ENCODE data around the gene DES. TPM values are rescaled to one million over a fixed set of nuclear protein-coding genes. Genes with fewer than 3 reads are reported as not detected.

Gene DES
- polyA plus RNA-seq, 1 donor from 2014 or later = not detected

GRCh38 chr2:219472629-219473187, 54.5 kb downstream of the DES start:
- peaks cover 2% of the 10 kb centered on the region for H3K36me3 Mint-ChIP-seq
- no peaks in the 10 kb centered on the region for H3K4me1 Mint-ChIP-seq
- H3K9me3 Mint-ChIP-seq = no peaks in the 10 kb centered on the region
- no peak overlapping the region for H3K4me3 Mint-ChIP-seq
- H3K27ac Mint-ChIP-seq = no peak overlapping the region
- peaks cover 31% of the 10 kb centered on the region for H3K27me3 Mint-ChIP-seq

GRCh38 chr2:219473511-219473910, 55.3 kb downstream of the DES start:
- no peak overlapping the region for H3K4me3 Mint-ChIP-seq
- no peaks in the 10 kb centered on the region for H3K9me3 Mint-ChIP-seq
- H3K4me1 Mint-ChIP-seq = no peaks in the 10 kb centered on the region
- no peak overlapping the region for H3K27ac Mint-ChIP-seq
- peaks cover 2% of the 10 kb centered on the region for H3K36me3 Mint-ChIP-seq
- peaks cover 31% of the 10 kb centered on the region for H3K27me3 Mint-ChIP-seq

GRCh38 chr2:219474285-219475060, 56.3 kb downstream of the DES start:
- Mint-ChIP-seq H3K4me3 (no peak overlapping the region), H3K4me1 (no peaks in the 10 kb centered on the region), H3K27me3 (peaks cover 33% of the 10 kb centered on the region), H3K27ac (no peak overlapping the region), H3K36me3 (peaks cover 2% of the 10 kb centered on the region), H3K9me3 (no peaks in the 10 kb centered on the region)

GRCh38 chr2:219475278-219475677, 57.1 kb downstream of the DES start:
- H3K27ac Mint-ChIP-seq = no peak overlapping the region
- H3K9me3 Mint-ChIP-seq = no peaks in the 10 kb centered on the region
- H3K4me3 Mint-ChIP-seq = no peak overlapping the region
- no peaks in the 10 kb centered on the region for H3K4me1 Mint-ChIP-seq
- H3K27me3 Mint-ChIP-seq = peaks cover 33% of the 10 kb centered on the region
- H3K36me3 Mint-ChIP-seq = peaks cover 1% of the 10 kb centered on the region

GRCh38 chr2:219475697-219476651, 57.8 kb downstream of the DES start:
- Mint-ChIP-seq H3K4me1 (no peaks in the 10 kb centered on the region), H3K9me3 (no peaks in the 10 kb centered on the region), H3K27me3 (peaks cover 31% of the 10 kb centered on the region), H3K36me3 (no peaks in the 10 kb centered on the region), H3K4me3 (no peak overlapping the region), H3K27ac (peak overlapping the region in 1 of 3 donors; percentile 43)

Other genes with a start within 250 kb of the DES start
- gene SLC23A3, start 248.3 kb upstream of the DES start, polyA plus RNA-seq = 0.63 TPM
- gene CNPPD1, start 241.5 kb upstream of the DES start, polyA plus RNA-seq = 151 TPM
- gene RETREG2, start 240.1 kb upstream of the DES start, polyA plus RNA-seq = 55.6 TPM
- gene ZFAND2B, start 211.6 kb upstream of the DES start, polyA plus RNA-seq = 64.8 TPM
- 1.2 TPM for gene ABCB6, start 199.4 kb upstream of the DES start, polyA plus RNA-seq
- 19.6 TPM for gene ATG9A, start 188.7 kb upstream of the DES start, polyA plus RNA-seq
- 31.1 TPM for gene ANKZF1, start 188.6 kb upstream of the DES start, polyA plus RNA-seq
- not detected for gene GLB1L, start 172.9 kb upstream of the DES start, polyA plus RNA-seq
- gene STK16, start 172.9 kb upstream of the DES start, polyA plus RNA-seq = 17.9 TPM
- gene TUBA4B, start 165.1 kb upstream of the DES start, polyA plus RNA-seq = not detected
- 229 TPM for gene TUBA4A, start 164.5 kb upstream of the DES start, polyA plus RNA-seq
- gene DNAJB2, start 139.0 kb upstream of the DES start, polyA plus RNA-seq = 7.8 TPM
- gene PTPRN, start 109.0 kb upstream of the DES start, polyA plus RNA-seq = not detected
- gene RESP18, start 85.6 kb upstream of the DES start, polyA plus RNA-seq = not detected
- 49.9 TPM for gene DNPEP, start 30.5 kb upstream of the DES start, polyA plus RNA-seq
- gene SPEG, start 16.5 kb downstream of the DES start, polyA plus RNA-seq = not detected
- gene GMPPA, start 80.5 kb downstream of the DES start, polyA plus RNA-seq = 24.4 TPM
- gene ASIC4, start 96.1 kb downstream of the DES start, polyA plus RNA-seq = not detected
- gene CHPF, start 125.4 kb downstream of the DES start, polyA plus RNA-seq = 3.9 TPM
- gene TMEM198, start 125.7 kb downstream of the DES start, polyA plus RNA-seq = 0.28 TPM
- not detected for gene OBSL1, start 153.2 kb downstream of the DES start, polyA plus RNA-seq
- not detected for gene INHA, start 153.9 kb downstream of the DES start, polyA plus RNA-seq
- gene STK11IP, start 179.5 kb downstream of the DES start, polyA plus RNA-seq = 9.2 TPM
- not detected for gene SLC4A3, start 209.3 kb downstream of the DES start, polyA plus RNA-seq

All from IgD-negative memory B cell (primary cell).